Inferior parietal cortex (tissue), 1 donor: Measurements from ENCODE around the gene ZBTB11.
"Not testable (repeated sequence)": the region's sequence is repeated elsewhere in the genome, so short reads cannot be mapped to it uniquely, and the experiment has no call there.

Experiments used
- DNase-seq: peaks from one replicate; pipeline ENCODE4 v3.0.0-alpha.2; 2016; ENCODE audit errors: extremely low spot score

ZBTB11 gene

GRCh38 chr3:101676765-101677435 lies at the start of gene ZBTB11:
ZBTB11 (minus strand) TSS chr3:101677132; CDS start chr3:101676914, 218 bp downstream.
- peak; percentile 100 for DNase-seq

- DNase-seq: no peak
These were observed 49.0 kb upstream of the ZBTB11 start for GRCh38 chr3:101725890-101726275.

GRCh38 chr3:101725194-101725889 lies 48.4 kb upstream of the ZBTB11 start:
- DNase-seq: no peak

- peak; percentile 96 for DNase-seq
These were observed 47.6 kb upstream of the ZBTB11 start, which contains the start of gene CEP97 for GRCh38 chr3:101724329-101725193. CEP97 (plus strand) TSS chr3:101724614; CDS start chr3:101724677, 63 bp downstream.

GRCh38 chr3:101722394-101723173 lies 45.7 kb upstream of the ZBTB11 start:
- no peak for DNase-seq

GRCh38 chr3:101720851-101721840 lies 44.2 kb upstream of the ZBTB11 start:
- no peak for DNase-seq

GRCh38 chr3:101719604-101720185 lies 42.8 kb upstream of the ZBTB11 start:
- DNase-seq: no peak

- DNase-seq: no peak
These were observed 41.5 kb upstream of the ZBTB11 start for GRCh38 chr3:101718455-101718854.

- DNase-seq: no peak
These were observed 32.2 kb upstream of the ZBTB11 start for GRCh38 chr3:101709126-101709525.

- not testable (repeated sequence) for DNase-seq
These were observed 27.7 kb upstream of the ZBTB11 start for GRCh38 chr3:101704639-101705038.

- DNase-seq: no peak
These were observed 26.2 kb upstream of the ZBTB11 start for GRCh38 chr3:101703169-101703568.

- no peak for DNase-seq
These were observed 25.8 kb upstream of the ZBTB11 start for GRCh38 chr3:101702726-101703125.

GRCh38 chr3:101701696-101702634 lies 25.0 kb upstream of the ZBTB11 start:
- DNase-seq: no peak

- peak; percentile 94 for DNase-seq
These were observed 18.9 kb upstream of the ZBTB11 start for GRCh38 chr3:101695779-101696372.

GRCh38 chr3:101694836-101695235 lies 17.9 kb upstream of the ZBTB11 start:
- DNase-seq: not testable (repeated sequence)

- DNase-seq: not testable (repeated sequence)
These were observed 16.6 kb upstream of the ZBTB11 start for GRCh38 chr3:101693540-101693939.

- not testable (repeated sequence) for DNase-seq
These were observed 15.0 kb upstream of the ZBTB11 start for GRCh38 chr3:101691685-101692671.
